ENCODE results near the gene RPS6KA3. TPM values are rescaled to one million over a fixed set of nuclear protein-coding genes. Genes with fewer than 3 reads are reported as not detected.

The RPS6KA3 gene
- total and polyA plus RNA-seq, 2 experiments from 2014 or later = 38.6 to 99.4 TPM

- no peak overlapping the region for H2AFZ ChIP-seq
- no peaks in the 10 kb centered on the region for H3K9me2 ChIP-seq (replicated peaks; ENCODE audit: insufficient read depth)
- H4K20me1 ChIP-seq (ENCODE audit: insufficient read depth, poor library complexity, severe bottlenecking) = no peaks in the 10 kb centered on the region
These were observed 106.8 kb downstream of the RPS6KA3 start for GRCh38 chrX:20159797-20160385.

DNA sequence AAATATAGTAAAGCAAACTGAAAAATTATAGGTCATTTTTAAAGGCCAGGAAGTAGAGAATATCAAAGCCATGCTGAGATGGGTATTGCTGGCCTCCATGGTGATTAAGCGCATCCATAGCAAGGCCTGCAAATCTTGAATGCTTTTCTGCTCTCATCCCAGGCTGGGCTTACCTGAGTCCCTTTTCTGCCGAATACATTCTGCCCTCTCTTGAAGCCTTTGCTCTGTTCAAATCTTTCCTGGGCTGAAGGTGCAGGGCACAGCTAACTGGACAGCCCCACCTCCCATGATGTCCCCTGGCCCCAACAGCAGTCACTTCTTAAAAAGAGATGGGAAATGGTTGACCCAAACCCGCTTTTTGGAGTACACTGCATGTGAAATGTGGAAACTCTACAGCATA, 115.0 kb downstream of the RPS6KA3 start:
- 74% methylated on average over 3 of the region's 3 CpGs for WGBS (ENCODE audit: low lambda C conversion rate, missing lambda C conversion rate)
- no peak for DNase-seq (ENCODE audit: low spot score)
- no peaks in the 10 kb centered on the region for H3K9me3 ChIP-seq (ENCODE audit: low read depth)
- H3K4me2 ChIP-seq = no peak overlapping the region
- no peaks in the 10 kb centered on the region for H3K27me3 ChIP-seq
- no peak overlapping the region for H3K4me3 ChIP-seq
- H2AFZ ChIP-seq = no peak overlapping the region
- H3K79me2 ChIP-seq = no peaks in the 10 kb centered on the region
- no peaks in the 10 kb centered on the region for H3K9me2 ChIP-seq (replicated peaks; ENCODE audit: insufficient read depth)
- TF ChIP-seq EZH2 (IDR thresholded peaks at IDR 0.05; ENCODE audit: borderline replicate concordance) = no peak
- TF ChIP-seq, protein P1, sequence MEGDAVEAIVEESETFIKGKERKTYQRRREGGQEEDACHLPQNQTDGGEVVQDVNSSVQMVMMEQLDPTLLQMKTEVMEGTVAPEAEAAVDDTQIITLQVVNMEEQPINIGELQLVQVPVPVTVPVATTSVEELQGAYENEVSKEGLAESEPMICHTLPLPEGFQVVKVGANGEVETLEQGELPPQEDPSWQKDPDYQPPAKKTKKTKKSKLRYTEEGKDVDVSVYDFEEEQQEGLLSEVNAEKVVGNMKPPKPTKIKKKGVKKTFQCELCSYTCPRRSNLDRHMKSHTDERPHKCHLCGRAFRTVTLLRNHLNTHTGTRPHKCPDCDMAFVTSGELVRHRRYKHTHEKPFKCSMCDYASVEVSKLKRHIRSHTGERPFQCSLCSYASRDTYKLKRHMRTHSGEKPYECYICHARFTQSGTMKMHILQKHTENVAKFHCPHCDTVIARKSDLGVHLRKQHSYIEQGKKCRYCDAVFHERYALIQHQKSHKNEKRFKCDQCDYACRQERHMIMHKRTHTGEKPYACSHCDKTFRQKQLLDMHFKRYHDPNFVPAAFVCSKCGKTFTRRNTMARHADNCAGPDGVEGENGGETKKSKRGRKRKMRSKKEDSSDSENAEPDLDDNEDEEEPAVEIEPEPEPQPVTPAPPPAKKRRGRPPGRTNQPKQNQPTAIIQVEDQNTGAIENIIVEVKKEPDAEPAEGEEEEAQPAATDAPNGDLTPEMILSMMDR (IDR thresholded peaks at IDR 0.05; ENCODE audit: poor library complexity) = no peak
- no peak for TF ChIP-seq EZH2phosphoT487 (IDR thresholded peaks at IDR 0.05; ENCODE audit: low read depth, severe bottlenecking, unreplicated experiment)
- no peaks in the 10 kb centered on the region for H3K36me3 ChIP-seq (replicated peaks; ENCODE audit: insufficient read depth, low read depth)
- no peaks in the 10 kb centered on the region for H4K20me1 ChIP-seq (ENCODE audit: insufficient read depth, poor library complexity, severe bottlenecking)
- H3K4me1 ChIP-seq (ENCODE audit: insufficient read depth) = no peaks in the 10 kb centered on the region
- no peak overlapping the region for H3K27ac ChIP-seq

More at GRCh38 chrX:20159797-20160385, 106.8 kb downstream of the RPS6KA3 start:
- H3K4me1 ChIP-seq (ENCODE audit: insufficient read depth) = no peaks in the 10 kb centered on the region
- WGBS (ENCODE audit: low lambda C conversion rate, missing lambda C conversion rate) = 64% methylated on average over 4 of the region's 4 CpGs
- no peaks in the 10 kb centered on the region for H3K79me2 ChIP-seq
- no peaks in the 10 kb centered on the region for H3K27me3 ChIP-seq
- H3K4me3 ChIP-seq = no peak overlapping the region
- no peaks in the 10 kb centered on the region for H3K36me3 ChIP-seq (replicated peaks; ENCODE audit: insufficient read depth, low read depth)
- no peak for TF ChIP-seq EZH2phosphoT487 (IDR thresholded peaks at IDR 0.05; ENCODE audit: low read depth, severe bottlenecking, unreplicated experiment)
- TF ChIP-seq, protein P1 (IDR thresholded peaks at IDR 0.05; ENCODE audit: poor library complexity) = no peak
- TF ChIP-seq EZH2 (IDR thresholded peaks at IDR 0.05; ENCODE audit: borderline replicate concordance) = no peak
- H3K9me3 ChIP-seq (ENCODE audit: low read depth) = no peaks in the 10 kb centered on the region
- no peak for DNase-seq (ENCODE audit: low spot score)
- H3K27ac ChIP-seq = no peak overlapping the region
- H3K4me2 ChIP-seq = no peak overlapping the region

- Histone ChIP-seq H3K36me3 (replicated peaks; ENCODE audit: insufficient read depth, low read depth) (no peaks in the 10 kb centered on the region), H3K4me1 (ENCODE audit: insufficient read depth) (no peaks in the 10 kb centered on the region), H3K79me2 (no peaks in the 10 kb centered on the region), H4K20me1 (ENCODE audit: insufficient read depth, poor library complexity, severe bottlenecking) (no peaks in the 10 kb centered on the region), H3K27ac (no peak overlapping the region), H2AFZ (no peak overlapping the region), H3K27me3 (no peaks in the 10 kb centered on the region), H3K4me2 (no peak overlapping the region), H3K9me2 (replicated peaks; ENCODE audit: insufficient read depth) (no peaks in the 10 kb centered on the region), H3K9me3 (ENCODE audit: low read depth) (no peaks in the 10 kb centered on the region), H3K4me3 (no peak overlapping the region)
- no peak for DNase-seq (ENCODE audit: low spot score)
- 80% methylated on average over 2 of the region's 2 CpGs for WGBS (ENCODE audit: low lambda C conversion rate, missing lambda C conversion rate)
- no peak for TF ChIP-seq EZH2phosphoT487 (IDR thresholded peaks at IDR 0.05; ENCODE audit: low read depth, severe bottlenecking, unreplicated experiment)
- TF ChIP-seq EZH2 (IDR thresholded peaks at IDR 0.05; ENCODE audit: borderline replicate concordance) = no peak
- TF ChIP-seq, protein P1 (IDR thresholded peaks at IDR 0.05; ENCODE audit: poor library complexity) = no peak
These were observed 117.4 kb downstream of the RPS6KA3 start for GRCh38 chrX:20149326-20149725.
